ENCODE data around the gene CCDC127.

CCDC127 gene

DNA sequence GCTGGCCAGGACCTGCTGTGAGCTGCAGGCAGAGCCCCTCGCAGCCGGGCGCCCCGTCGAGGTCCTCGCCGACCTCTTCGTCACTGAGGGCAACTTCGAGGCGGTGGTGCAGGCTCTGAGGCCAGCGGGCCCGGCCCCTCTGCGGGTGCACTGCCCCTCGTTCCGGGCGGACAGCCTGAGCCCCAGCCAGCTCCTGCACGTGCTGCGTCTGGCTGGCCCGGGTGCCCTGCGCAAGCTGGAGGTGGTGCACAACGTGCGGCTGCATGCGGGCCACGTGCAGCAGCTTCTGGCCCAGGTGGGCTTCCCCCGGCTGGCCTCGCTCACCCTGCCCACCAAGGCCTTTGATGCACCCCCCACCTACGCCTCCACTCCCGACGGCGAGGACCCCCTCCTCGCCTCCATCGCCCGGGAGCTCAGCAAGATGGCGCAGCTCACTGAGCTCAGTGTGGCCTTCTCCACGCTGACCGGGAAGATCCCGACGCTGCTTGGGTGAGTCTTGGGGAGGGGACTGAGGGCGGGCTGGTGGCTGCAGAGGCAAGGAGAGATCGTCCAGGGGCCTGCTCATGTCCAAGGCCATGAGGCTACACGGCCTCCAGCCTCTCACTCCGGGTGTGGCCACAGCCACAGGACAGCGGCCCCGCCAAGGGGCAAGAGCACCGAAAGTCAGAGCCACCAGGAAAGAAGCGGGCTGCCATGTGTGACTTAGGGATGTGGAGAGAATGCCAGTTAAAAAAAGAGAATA lies 25.8 kb downstream of the CCDC127 start:
- TF ChIP-seq ZNF274 (IDR thresholded peaks at IDR 0.05; ENCODE audit: low read depth, low read length), result no peak
- no peak for TF ChIP-seq YY1 (IDR thresholded peaks at IDR 0.05; ENCODE audit: insufficient read depth, insufficient read length)
- Histone ChIP-seq H3K27me3 (ENCODE audit: insufficient read depth, insufficient read length) (no peaks in the 10 kb centered on the region), H3K4me3 (ENCODE audit: insufficient read length, low read depth) (no peak overlapping the region), H3K9me3 (ENCODE audit: insufficient read depth, low read length) (no peaks in the 10 kb centered on the region), H3K9ac (ENCODE audit: insufficient read length, low read depth) (no peak overlapping the region), H3K4me1 (ENCODE audit: insufficient read depth, insufficient read length) (peaks cover 12% of the 10 kb centered on the region), H3K36me3 (ENCODE audit: insufficient read depth, insufficient read length, low read length) (no peaks in the 10 kb centered on the region)
- no peak for DNase-seq (ENCODE audit: low read depth, low spot score)

DNA sequence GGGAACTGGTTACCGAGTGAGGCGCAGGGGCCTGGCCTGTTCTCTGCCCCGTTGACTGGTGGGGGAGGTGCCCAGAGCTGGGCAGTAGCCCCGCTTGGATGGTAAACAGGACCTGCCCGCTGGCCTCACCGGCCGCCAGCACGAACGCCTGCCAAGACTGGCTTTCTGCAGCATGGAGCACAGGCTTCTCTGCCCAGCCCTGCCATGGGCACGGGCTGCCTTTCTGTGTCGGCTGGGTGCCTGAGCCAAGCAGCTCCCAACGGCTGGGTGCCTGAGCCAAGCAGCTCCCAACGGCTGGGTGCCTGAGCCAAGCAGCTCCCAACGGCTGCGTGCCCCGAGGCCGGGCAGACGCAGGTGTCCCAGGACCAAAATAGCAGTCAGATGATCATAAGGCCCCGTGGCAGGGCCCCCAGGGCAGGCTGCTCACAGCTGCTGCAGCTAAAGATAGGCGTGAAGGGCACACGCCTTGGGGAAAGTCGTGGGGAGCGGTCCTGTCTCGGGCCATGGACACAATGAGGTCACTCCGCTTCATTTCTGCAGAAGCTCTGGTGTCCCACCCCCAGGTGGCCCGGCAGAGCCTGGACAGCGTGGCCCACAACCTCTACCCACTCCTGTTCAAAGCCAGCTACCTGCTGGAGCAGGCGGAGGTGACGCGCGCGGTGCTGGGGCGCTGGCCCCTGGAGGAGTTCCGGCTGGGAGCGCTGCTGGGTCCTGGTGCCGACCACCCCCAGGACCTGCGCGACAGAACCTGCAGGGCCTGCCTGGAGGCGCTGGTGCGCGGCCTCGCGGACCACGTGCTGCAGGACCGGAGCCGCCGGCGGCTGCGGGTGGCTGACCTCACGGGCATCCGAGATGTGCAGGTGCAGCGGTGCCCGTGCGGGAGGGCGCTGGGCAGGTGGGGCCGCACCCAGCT lies 26.7 kb downstream of the CCDC127 start, which contains the start of gene LRRC14B:
Gene LRRC14B (plus strand): TSS at position 460 of the 913 bp plus-strand sequence. CDS start 44 bp downstream, at position 504.
- no peak within 1 kb of the TSS for H3K9ac ChIP-seq (ENCODE audit: insufficient read length, low read depth)

DNA sequence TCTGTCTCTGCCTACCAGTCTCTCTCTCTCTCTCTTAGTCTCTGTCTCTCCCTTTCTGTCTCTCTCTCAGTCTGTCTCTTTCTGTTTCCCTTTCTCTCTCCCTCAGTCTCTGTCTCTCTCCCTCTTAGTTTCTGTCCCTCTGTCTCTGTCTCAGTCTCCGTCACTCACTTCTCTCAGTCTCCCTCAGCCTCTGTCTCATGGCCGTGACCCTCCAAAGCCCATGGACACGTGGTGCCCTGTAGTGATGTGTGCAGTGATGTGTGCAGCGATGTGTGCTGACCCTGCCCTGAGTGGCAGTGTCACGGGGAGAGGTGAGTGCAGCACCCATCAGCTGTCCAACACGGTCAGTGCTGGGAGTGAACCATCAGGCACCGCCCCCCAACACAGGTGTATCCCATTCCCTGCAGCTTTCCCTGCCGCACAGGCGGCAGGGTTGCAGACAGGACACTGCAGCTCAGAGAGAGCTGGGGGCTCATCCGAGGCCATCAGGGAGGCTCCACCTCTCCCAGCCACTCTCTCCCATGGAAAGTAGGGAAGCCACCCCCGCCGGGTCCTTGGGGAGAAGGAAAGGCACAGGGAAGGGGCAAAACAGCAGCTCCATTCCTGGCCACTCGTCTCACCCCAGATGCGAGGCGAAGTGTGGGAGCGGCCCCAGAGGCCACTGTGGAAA lies 27.5 kb downstream of the CCDC127 start:
- Histone ChIP-seq H3K4me3 (ENCODE audit: insufficient read length, low read depth) (no peak overlapping the region), H3K4me1 (ENCODE audit: insufficient read depth, insufficient read length) (peaks cover 12% of the 10 kb centered on the region), H3K9ac (ENCODE audit: insufficient read length, low read depth) (no peak overlapping the region), H3K36me3 (ENCODE audit: insufficient read depth, insufficient read length, low read length) (no peaks in the 10 kb centered on the region), H3K27me3 (ENCODE audit: insufficient read depth, insufficient read length) (no peaks in the 10 kb centered on the region), H3K9me3 (ENCODE audit: insufficient read depth, low read length) (no peaks in the 10 kb centered on the region)
- TF ChIP-seq ZNF274 (IDR thresholded peaks at IDR 0.05; ENCODE audit: low read depth, low read length) (no peak), SUZ12 (IDR thresholded peaks at IDR 0.05; ENCODE audit: extremely low read depth, insufficient read depth, insufficient read length) (no peak), YY1 (IDR thresholded peaks at IDR 0.05; ENCODE audit: insufficient read depth, insufficient read length) (no peak)
- no peak for DNase-seq (ENCODE audit: low read depth, low spot score)

More for the DNA sequence above, 26.7 kb downstream of the CCDC127 start, which contains the start of gene LRRC14B:
- DNase-seq (ENCODE audit: low read depth, low spot score), result no peak
- H3K9me3 ChIP-seq (ENCODE audit: insufficient read depth, low read length), result no peaks in the 10 kb centered on the region
- H3K36me3 ChIP-seq (ENCODE audit: insufficient read depth, insufficient read length, low read length), result no peaks in the 10 kb centered on the region
- no peaks in the 10 kb centered on the region for H3K27me3 ChIP-seq (ENCODE audit: insufficient read depth, insufficient read length)
- peaks cover 12% of the 10 kb centered on the region for H3K4me1 ChIP-seq (ENCODE audit: insufficient read depth, insufficient read length)
- no peak for TF ChIP-seq YY1 (IDR thresholded peaks at IDR 0.05; ENCODE audit: insufficient read depth, insufficient read length)
- no peak for TF ChIP-seq SUZ12 (IDR thresholded peaks at IDR 0.05; ENCODE audit: extremely low read depth, insufficient read depth, insufficient read length)
- no peak for TF ChIP-seq ZNF274 (IDR thresholded peaks at IDR 0.05; ENCODE audit: low read depth, low read length)
- no peak within 1 kb of the TSS for H3K4me3 ChIP-seq (ENCODE audit: insufficient read length, low read depth)

DNA sequence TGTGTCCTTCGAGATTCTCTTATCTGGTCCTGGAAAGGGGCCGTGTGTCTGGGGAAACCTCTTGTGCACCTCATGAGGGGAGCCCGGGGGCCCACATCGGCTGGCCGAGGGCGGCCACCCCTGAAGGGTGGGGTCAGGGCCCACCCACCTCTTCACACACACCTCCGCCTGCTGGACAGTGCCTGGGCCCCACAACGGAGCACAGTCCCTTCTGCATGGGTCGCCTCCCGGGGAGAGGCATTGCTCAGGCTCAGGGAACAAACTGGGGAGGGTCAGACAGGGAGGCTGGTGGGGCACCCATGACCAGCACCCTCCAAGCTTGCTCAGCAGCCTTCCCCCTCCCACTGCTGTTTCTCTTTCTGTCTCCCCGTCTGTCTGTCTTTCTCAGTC lies 28.0 kb downstream of the CCDC127 start:
- no peak overlapping the region for H3K4me3 ChIP-seq (ENCODE audit: insufficient read length, low read depth)
- TF ChIP-seq SUZ12 (IDR thresholded peaks at IDR 0.05; ENCODE audit: extremely low read depth, insufficient read depth, insufficient read length), result no peak
- TF ChIP-seq ZNF274 (IDR thresholded peaks at IDR 0.05; ENCODE audit: low read depth, low read length), result no peak
- no peak for TF ChIP-seq YY1 (IDR thresholded peaks at IDR 0.05; ENCODE audit: insufficient read depth, insufficient read length)
- no peaks in the 10 kb centered on the region for H3K9me3 ChIP-seq (ENCODE audit: insufficient read depth, low read length)
- H3K9ac ChIP-seq (ENCODE audit: insufficient read length, low read depth), result no peak overlapping the region
- DNase-seq (ENCODE audit: low read depth, low spot score), result no peak
- peaks cover 12% of the 10 kb centered on the region for H3K4me1 ChIP-seq (ENCODE audit: insufficient read depth, insufficient read length)
- H3K27me3 ChIP-seq (ENCODE audit: insufficient read depth, insufficient read length), result no peaks in the 10 kb centered on the region
- no peaks in the 10 kb centered on the region for H3K36me3 ChIP-seq (ENCODE audit: insufficient read depth, insufficient read length, low read length)

DNA sequence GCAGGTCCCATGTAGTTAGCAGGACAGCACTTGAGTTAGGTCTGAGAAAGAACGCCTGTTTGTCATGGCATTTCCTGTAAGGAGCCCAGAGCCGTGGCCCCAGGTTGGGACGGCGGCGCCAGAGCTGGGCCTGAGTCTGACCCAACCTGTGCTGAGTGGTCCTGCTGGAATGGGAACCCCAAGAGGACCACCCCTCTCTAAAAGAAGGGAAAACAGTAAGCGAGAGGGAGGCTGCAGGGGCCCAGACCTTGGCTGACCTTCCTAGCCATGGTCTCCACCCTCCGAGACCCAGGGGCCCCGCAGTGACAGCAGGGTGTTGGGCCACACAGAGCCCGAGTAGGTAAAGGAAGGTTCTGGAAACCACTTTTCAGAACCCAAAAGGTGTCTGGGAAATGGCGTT lies 28.5 kb downstream of the CCDC127 start:
- H3K36me3 ChIP-seq (ENCODE audit: insufficient read depth, insufficient read length, low read length), result no peaks in the 10 kb centered on the region
- DNase-seq (ENCODE audit: low read depth, low spot score), result no peak
- peaks cover 12% of the 10 kb centered on the region for H3K4me1 ChIP-seq (ENCODE audit: insufficient read depth, insufficient read length)
- no peaks in the 10 kb centered on the region for H3K27me3 ChIP-seq (ENCODE audit: insufficient read depth, insufficient read length)
- no peak overlapping the region for H3K9ac ChIP-seq (ENCODE audit: insufficient read length, low read depth)
- TF ChIP-seq YY1 (IDR thresholded peaks at IDR 0.05; ENCODE audit: insufficient read depth, insufficient read length) (no peak), SUZ12 (IDR thresholded peaks at IDR 0.05; ENCODE audit: extremely low read depth, insufficient read depth, insufficient read length) (no peak), ZNF274 (IDR thresholded peaks at IDR 0.05; ENCODE audit: low read depth, low read length) (no peak)
- H3K9me3 ChIP-seq (ENCODE audit: insufficient read depth, low read length), result no peaks in the 10 kb centered on the region
- H3K4me3 ChIP-seq (ENCODE audit: insufficient read length, low read depth), result no peak overlapping the region

DNA sequence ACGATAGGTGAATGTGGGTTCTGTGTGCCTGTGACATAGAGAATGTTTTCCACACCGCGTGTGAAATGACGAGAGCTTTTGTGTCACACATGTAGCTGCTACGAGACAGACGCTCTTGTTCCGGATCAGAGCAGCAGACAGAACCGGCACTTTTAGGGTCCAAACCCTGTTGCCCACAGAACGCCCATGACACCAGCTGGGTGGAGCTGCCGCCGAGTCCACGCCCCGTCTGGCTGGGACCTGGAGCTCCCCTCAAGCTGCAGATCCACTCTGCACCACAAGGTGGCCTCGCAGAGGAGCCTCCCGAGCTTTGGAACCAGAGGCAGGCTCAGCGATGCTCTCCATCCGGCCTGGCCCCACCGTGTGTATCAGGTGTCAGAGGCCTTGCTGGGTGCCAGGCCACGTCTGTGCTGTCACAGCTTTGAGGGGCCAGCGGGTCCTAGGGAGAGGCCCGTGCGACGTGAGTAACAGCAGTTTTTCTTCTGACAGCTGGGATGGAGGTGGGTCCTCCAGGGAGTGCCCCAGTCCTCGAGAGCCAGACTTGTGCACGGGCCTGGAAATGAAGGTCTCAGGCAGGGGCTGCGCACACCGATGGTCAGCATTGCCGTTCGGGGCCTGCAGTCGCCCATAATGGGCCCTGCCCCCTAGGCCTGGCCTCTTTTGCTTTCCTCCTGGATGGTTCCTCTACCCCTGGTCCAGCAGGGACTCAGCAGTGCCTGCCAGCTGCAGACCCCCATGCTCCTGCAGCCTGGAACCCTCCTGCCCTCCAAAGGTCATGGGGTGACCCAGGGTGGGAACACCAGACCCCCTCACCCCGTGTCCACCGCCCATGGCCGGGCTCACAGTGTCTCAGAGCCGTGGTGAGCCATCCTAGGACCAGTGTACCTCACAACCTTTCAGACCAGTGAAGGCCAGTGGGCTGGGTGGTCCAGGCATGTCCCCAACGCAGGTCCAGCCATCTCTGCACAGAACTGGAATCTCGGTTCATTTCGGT lies 29.2 kb downstream of the CCDC127 start:
- no peaks in the 10 kb centered on the region for H3K9me3 ChIP-seq (ENCODE audit: insufficient read depth, low read length)
- TF ChIP-seq ZNF274 (IDR thresholded peaks at IDR 0.05; ENCODE audit: low read depth, low read length), result no peak
- no peak for TF ChIP-seq SUZ12 (IDR thresholded peaks at IDR 0.05; ENCODE audit: extremely low read depth, insufficient read depth, insufficient read length)
- no peak for TF ChIP-seq YY1 (IDR thresholded peaks at IDR 0.05; ENCODE audit: insufficient read depth, insufficient read length)
- H3K9ac ChIP-seq (ENCODE audit: insufficient read length, low read depth), result no peak overlapping the region
- H3K4me3 ChIP-seq (ENCODE audit: insufficient read length, low read depth), result no peak overlapping the region
- H3K27me3 ChIP-seq (ENCODE audit: insufficient read depth, insufficient read length), result no peaks in the 10 kb centered on the region
- peaks cover 5% of the 10 kb centered on the region for H3K36me3 ChIP-seq (ENCODE audit: insufficient read depth, insufficient read length, low read length)
- DNase-seq (ENCODE audit: low read depth, low spot score), result peak; percentile 73
- peaks cover 12% of the 10 kb centered on the region for H3K4me1 ChIP-seq (ENCODE audit: insufficient read depth, insufficient read length)
